K562 (cell line): Measurements from ENCODE around the gene EIF2S1. TPM values are rescaled to one million over a fixed set of nuclear protein-coding genes. Genes with fewer than 3 reads are reported as not detected.

Experiments
- BDP1 ChIP-seq: IDR thresholded peaks from 3 replicates; pipeline ENCODE4 v1.6.1; 2011; ENCODE audit not compliant: insufficient read length, insufficient read depth
- DMBX1 ChIP-seq: fragments of 250-450 bp; sonication (Bioruptor Pico); IDR thresholded peaks from 2 replicates; pipeline ENCODE4 v1.8.0; 2022; ENCODE audit warnings: inconsistent platforms, mild to moderate bottlenecking, moderate library complexity, borderline replicate concordance
- GATAD2B ChIP-seq: fragments of 450-650 bp; IDR thresholded peaks from 2 replicates; pipeline ENCODE4 v1.6.1; 2017; ENCODE audit warnings: mild to moderate bottlenecking, borderline replicate concordance
- HNRNPLL ChIP-seq: fragments of 200-400 bp; formaldehyde crosslinking; IDR thresholded peaks from 2 replicates; pipeline ENCODE4 v1.6.1; 2017; ENCODE audit warnings: low read length, low read depth, mild to moderate bottlenecking; ENCODE audit not compliant: poor library complexity, severe bottlenecking
- HSF4 ChIP-seq: fragments of 250-450 bp; sonication (Bioruptor Pico); IDR thresholded peaks from 2 replicates; pipeline ENCODE4 v2.1.2; 2022; ENCODE audit warnings: mild to moderate bottlenecking, moderate library complexity, borderline replicate concordance
- MECOM ChIP-seq: fragments of 250-450 bp; sonication (Bioruptor Pico); IDR thresholded peaks from 2 replicates; pipeline ENCODE4 v1.8.0; 2022; ENCODE audit warnings: inconsistent platforms
- POLR2A ChIP-seq: fragments of 450-650 bp; conservative IDR thresholded peaks from 2 replicates; pipeline ENCODE4 v1.6.1; 2016
- RERE ChIP-seq: sonication (generic); formaldehyde crosslinking; IDR thresholded peaks from 2 replicates; pipeline ENCODE4 v1.8.0; 2023; ENCODE audit warnings: missing genetic modification reagents, mild to moderate bottlenecking, borderline replicate concordance
- SETDB1 ChIP-seq: IDR thresholded peaks from one replicate; pipeline ENCODE4 v1.6.1; 2012; ENCODE audit warnings: low read length, control low read depth, inconsistent platforms
- SMARCB1 ChIP-seq: IDR thresholded peaks from 2 replicates; pipeline ENCODE4 v1.6.1; 2011; ENCODE audit warnings: improper control_type of control experiment, low read depth; ENCODE audit not compliant: insufficient read length
- SMARCE1 ChIP-seq: fragments of 450-650 bp; IDR thresholded peaks from 2 replicates; pipeline ENCODE4 v1.7.1; 2016; ENCODE audit warnings: mild to moderate bottlenecking
- polyA plus RNA-seq, 8 experiments: library from polyadenylated mRNA; depleted of rRNA in 4 of 8; stranded (reverse) in 5 of 8; unstranded in 3 of 8; fragments of >200 nt; fragmentation: Nextera tagmentation in 2 of 8; fragmentation: Illumina TruSeq in 1 of 8; extraction: Ambion mirVana in 2 of 8; extraction: Trizol in 1 of 8; gene quantifications; 2 replicates each; pipeline versions ENCODE4 v1.2.1 to v1.2.3, GENCODE V29; 2011 to 2014; ENCODE audit warnings: inconsistent platforms in 1 of 8, missing spikeins in 1 of 8
- total RNA-seq, 7 experiments: library from RNA; depleted of rRNA in 6 of 7; stranded (reverse); fragments of >200 nt in 6 of 7; fragmentation: Illumina TruSeq in 2 of 7; extraction: Trizol in 2 of 7; gene quantifications; 2 replicates each; pipeline versions ENCODE4 v1.2.1 to v1.2.3, GENCODE V29; 2011 to 2021; ENCODE audit warnings: low replicate concordance in 1 of 7
- TF ChIP-seq, protein P1 (sequence below): fragments of 450-650 bp; formaldehyde crosslinking; IDR thresholded peaks from 2 replicates; pipeline ENCODE4 v1.4.0; 2022; ENCODE audit warnings: missing genetic modification characterization
- TF ChIP-seq, protein P2 (sequence below), 2 experiments: fragments of 450-650 bp; IDR thresholded peaks; 2 replicates each; pipeline ENCODE4 v1.6.1; 2016; ENCODE audit warnings: mild to moderate bottlenecking in 2 of 2, borderline replicate concordance in 1 of 2, low read depth in 1 of 2, moderate library complexity in 1 of 2

Gene EIF2S1
- total and polyA plus RNA-seq, 9 of the 15 experiments (the other 6 are each of a cell fraction or from before 2014, with no cell fraction given), result 216 to 1,018 (median 332) TPM

GRCh38 chr14:67360470-67361206 lies 510 bp downstream of the EIF2S1 start (continued):
- TF ChIP-seq RERE (CRISPR knock-in tag), result no peak
- no peak for TF ChIP-seq SETDB1
- TF ChIP-seq SMARCE1, result no peak
- TF ChIP-seq POLR2A, result 0 out of 2 replicates have a peak, but pooled peaks have one; percentile 8
- TF ChIP-seq MECOM (CRISPR knock-in tag), result no peak
- no peak for TF ChIP-seq DMBX1 (CRISPR knock-in tag)
- TF ChIP-seq, protein P1, sequence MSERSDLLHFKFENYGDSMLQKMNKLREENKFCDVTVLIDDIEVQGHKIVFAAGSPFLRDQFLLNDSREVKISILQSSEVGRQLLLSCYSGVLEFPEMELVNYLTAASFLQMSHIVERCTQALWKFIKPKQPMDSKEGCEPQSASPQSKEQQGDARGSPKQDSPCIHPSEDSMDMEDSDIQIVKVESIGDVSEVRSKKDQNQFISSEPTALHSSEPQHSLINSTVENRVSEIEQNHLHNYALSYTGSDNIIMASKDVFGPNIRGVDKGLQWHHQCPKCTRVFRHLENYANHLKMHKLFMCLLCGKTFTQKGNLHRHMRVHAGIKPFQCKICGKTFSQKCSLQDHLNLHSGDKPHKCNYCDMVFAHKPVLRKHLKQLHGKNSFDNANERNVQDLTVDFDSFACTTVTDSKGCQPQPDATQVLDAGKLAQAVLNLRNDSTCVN (CRISPR knock-in tag), result no peak
- no peak for TF ChIP-seq GATAD2B
- TF ChIP-seq HSF4 (CRISPR knock-in tag), result no peak
- TF ChIP-seq BDP1, result no peak
- TF ChIP-seq SMARCB1, result no peak
- TF ChIP-seq, protein P2, sequence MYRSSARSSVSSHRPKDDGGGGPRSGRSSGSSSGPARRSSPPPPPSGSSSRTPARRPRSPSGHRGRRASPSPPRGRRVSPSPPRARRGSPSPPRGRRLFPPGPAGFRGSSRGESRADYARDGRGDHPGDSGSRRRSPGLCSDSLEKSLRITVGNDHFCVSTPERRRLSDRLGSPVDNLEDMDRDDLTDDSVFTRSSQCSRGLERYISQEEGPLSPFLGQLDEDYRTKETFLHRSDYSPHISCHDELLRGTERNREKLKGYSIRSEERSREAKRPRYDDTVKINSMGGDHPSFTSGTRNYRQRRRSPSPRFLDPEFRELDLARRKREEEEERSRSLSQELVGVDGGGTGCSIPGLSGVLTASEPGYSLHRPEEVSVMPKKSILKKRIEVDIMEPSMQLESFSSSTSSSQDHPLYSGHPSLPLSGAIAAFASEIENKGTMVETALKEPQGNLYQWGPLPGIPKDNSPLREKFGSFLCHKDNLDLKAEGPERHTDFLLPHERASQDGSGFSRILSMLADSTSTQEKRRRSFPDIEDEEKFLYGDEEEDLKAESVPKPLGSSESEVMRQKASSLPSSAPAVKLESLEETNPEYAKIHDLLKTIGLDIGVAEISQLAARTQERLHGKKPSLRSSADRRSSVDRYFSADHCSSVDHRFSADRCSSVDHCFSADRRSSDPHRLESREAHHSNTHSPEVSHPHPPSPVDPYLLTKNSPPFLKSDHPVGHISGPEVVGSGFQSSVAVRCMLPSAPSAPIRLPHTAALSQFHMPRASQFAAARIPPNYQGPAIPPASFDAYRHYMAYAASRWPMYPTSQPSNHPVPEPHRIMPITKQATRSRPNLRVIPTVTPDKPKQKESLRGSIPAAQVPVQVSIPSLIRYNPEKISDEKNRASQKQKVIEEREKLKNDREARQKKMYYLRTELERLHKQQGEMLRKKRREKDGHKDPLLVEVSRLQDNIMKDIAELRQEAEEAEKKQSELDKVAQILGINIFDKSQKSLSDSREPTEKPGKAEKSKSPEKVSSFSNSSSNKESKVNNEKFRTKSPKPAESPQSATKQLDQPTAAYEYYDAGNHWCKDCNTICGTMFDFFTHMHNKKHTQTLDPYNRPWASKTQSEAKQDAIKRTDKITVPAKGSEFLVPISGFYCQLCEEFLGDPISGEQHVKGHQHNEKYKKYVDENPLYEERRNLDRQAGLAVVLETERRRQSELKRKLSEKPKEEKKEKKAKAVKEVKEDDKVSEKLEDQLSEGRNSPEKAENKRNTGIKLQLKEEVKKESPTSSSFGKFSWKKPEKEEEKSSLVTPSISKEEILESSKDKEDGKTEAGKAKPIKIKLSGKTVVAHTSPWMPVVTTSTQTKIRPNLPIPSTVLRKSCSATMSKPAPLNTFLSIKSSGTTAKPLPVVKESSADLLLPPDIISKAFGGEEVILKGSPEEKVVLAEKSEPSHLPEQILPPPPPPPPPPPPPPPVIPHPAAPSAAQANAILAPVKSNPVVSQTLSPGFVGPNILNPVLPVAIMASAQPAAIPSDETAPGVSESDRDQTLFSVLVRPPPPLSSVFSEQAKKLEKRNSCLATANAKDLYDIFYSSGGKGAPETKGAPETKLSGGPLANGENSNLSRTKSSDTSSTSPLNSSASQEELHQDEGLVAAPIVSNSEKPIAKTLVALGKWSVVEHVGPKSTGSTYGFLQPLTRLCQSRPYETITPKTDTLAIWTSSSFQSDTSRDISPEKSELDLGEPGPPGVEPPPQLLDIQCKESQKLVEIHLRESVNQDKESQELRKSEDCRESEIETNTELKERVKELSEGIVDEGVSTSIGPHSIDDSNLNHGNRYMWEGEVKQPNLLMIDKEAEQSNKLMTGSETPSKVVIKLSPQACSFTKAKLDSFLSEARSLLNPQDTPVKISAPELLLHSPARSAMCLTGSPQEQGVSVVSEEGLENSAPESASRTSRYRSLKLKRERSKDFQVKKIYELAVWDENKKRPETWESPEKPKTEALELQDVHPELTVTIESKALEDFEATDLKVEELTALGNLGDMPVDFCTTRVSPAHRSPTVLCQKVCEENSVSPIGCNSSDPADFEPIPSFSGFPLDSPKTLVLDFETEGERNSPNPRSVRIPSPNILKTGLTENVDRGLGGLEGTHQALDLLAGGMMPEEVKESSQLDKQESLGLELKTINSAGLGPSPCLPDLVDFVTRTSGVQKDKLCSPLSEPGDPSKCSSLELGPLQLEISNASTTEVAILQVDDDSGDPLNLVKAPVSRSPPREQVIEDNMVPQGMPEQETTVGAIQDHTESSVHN (IDR thresholded peaks at IDR 0.05; ENCODE audit: borderline replicate concordance in 1 of 2, low read depth in 1 of 2), result no peak
- TF ChIP-seq HNRNPLL, result no peak
